GM19351 (cell line): ENCODE data around the gene TBC1D8B.
"Not testable (repeated sequence)": the region's sequence is repeated elsewhere in the genome, so short reads cannot be mapped to it uniquely, and the experiment has no call there.

ENCODE experiments used
- ATAC-seq: cut with Tn5 transposase; IDR thresholded peaks from one replicate; pipeline ENCODE4 v1.9.1; 2021; ENCODE audit warnings: mild to moderate bottlenecking, moderate library complexity; ENCODE audit not compliant: unreplicated experiment

TBC1D8B gene

GRCh38 chrX:106802388-106803275, at the start of gene TBC1D8B:
TBC1D8B (plus strand) TSS chrX:106802673; CDS start chrX:106802854, 181 bp downstream.
- ATAC-seq = peak; percentile 95

GRCh38 chrX:106769288-106769687, 33.2 kb upstream of the TBC1D8B start:
- not testable (repeated sequence) for ATAC-seq

DNA sequence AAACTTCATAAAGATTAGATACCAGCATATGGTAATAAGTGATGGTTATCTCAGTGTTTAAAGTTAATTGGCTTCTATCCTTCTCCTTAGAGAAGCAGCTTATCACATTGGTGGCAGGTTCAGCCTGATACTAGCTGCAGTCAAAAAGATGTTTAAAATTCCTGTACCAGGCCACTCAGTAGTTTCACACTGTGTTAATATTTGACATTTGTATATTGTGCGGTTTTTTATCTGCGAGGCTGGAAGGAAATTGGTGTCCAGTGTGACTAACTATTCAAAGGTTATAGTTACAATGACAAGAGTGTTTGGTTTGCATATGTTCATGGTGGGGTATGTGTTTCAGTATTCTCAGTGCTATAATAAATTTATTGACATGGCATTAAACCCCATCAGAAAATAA, 27.5 kb upstream of the TBC1D8B start:
- no peak for ATAC-seq

GRCh38 chrX:106780264-106780663, 22.2 kb upstream of the TBC1D8B start:
- ATAC-seq = no peak

- ATAC-seq = no peak
Measured at GRCh38 chrX:106780664-106781377, 21.7 kb upstream of the TBC1D8B start.

- ATAC-seq = no peak
Measured at GRCh38 chrX:106783716-106784115, 18.8 kb upstream of the TBC1D8B start.

DNA sequence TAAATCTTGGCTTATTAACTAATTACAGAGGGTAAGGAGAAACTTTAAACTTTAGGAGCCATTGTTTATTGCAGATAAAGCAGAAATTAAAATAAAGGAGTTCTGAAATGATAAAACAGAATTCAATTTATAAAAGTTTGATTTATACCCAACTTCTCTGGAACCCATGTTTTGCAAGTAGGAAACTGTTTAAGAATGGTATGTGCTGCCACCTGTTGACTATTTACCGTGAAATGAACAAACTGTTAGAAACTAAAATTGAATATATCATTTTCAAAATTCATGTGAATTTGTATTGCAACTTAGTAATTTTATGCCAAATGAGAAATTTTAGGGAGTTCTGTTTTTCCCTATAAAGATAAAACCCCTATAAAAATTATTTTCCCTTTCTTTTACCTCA, 11.0 kb upstream of the TBC1D8B start:
- no peak for ATAC-seq

- ATAC-seq = peak; percentile 26
Measured at GRCh38 chrX:106802063-106802387, 448 bp upstream of the TBC1D8B start.

DNA sequence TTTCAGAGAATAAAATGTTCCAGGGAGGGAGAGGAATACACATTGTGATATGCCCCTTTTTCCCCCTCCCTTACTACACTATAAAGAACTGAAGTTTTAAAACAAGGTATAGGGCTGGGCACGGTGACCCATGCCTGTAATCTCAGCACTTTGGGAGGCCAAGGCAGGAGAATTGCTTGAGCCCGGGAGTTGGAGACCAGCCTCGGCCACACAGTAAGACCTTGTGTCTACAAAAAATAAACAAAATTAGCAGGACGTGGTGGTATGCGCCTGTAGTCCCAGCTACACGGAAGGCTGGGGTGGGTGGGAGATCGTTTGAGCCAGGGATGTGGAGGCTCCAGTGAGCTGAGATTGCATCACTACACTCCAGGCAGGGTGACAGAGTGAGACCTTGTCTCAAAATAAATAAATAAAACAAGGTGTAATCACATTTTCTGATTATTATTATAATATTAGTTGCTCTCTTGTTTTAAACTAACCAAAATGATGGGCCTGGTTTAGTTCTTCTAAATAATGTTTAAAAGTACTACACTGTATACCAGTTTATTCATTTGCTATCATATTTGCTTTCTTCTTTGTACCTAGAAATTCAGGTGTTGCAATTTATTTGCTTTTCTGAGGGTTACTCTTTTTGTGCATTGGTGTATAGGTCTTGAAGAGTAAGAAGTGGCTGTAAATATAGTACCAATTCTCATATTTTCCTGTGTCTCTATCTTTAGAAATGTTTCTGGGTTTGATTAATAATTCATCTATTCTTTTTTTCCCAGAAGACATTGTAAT, 8.8 kb downstream of the TBC1D8B start:
- no peak for ATAC-seq

- ATAC-seq = not testable (repeated sequence)
Measured at GRCh38 chrX:106812930-106813329, 10.5 kb downstream of the TBC1D8B start.

- not testable (repeated sequence) for ATAC-seq
Measured at GRCh38 chrX:106814093-106814492, 11.6 kb downstream of the TBC1D8B start.

- ATAC-seq = peak; percentile 97
Measured at GRCh38 chrX:106862972-106863688, 60.7 kb downstream of the TBC1D8B start.

DNA sequence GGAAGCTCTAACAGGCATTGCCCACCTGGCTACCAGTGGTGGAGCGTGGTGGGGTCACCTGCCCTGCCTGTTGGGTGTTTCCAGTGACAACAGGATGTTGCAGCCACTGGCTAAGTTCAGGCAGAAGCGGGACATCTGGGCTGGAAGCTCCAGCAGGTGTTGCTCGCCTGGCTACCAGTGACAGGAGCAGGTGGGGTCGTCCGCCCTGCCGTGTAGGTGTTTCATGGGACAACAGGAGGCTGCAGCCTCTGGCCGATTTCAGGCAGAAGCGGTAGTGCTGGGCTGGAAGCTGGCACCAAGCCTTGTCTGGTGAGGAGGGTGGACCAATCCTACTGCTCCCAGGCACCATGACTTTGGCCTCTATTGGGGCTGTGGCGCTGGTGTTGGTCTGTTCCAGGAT, 61.2 kb downstream of the TBC1D8B start:
- ATAC-seq = no peak

DNA sequence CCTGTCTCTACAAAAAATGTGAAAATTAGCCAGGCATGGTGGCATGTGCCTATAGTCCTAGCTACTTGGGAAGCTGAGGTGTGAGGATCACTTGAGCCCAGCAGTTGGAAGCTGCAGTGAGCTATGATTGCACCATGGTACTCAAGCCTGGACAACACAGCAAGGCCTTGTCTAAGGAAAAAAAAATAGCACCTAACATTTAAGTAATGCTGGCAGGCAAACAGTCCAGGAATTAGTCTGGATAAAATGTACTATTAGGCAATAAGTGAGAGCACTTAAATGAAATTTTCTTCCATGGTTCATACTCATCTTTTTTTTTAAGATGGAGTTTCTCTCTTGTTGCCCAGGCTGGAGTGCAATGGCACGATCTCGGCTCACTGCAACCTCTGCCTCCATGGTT, 70.3 kb downstream of the TBC1D8B start:
- not testable (repeated sequence) for ATAC-seq

DNA sequence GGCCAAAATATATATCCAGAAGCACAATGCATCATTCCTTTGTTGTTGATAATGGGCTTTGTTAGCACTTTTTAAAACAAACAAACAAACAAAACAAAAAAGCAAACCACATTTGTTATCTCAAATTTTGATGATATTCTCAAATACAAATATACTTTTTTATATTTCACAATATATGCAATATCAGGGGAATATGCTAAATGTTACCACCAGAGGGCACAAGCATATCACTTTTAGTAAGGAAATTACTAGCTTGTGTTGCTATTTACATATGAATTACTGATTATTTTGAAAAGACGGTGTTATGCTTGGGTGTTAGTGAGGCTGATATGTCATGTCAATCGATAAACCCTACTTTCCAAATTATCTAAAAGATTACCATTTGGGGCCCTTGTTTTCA, 71.6 kb downstream of the TBC1D8B start:
- ATAC-seq = no peak

- no peak for ATAC-seq
Measured at GRCh38 chrX:106875151-106875550, 72.7 kb downstream of the TBC1D8B start.

DNA sequence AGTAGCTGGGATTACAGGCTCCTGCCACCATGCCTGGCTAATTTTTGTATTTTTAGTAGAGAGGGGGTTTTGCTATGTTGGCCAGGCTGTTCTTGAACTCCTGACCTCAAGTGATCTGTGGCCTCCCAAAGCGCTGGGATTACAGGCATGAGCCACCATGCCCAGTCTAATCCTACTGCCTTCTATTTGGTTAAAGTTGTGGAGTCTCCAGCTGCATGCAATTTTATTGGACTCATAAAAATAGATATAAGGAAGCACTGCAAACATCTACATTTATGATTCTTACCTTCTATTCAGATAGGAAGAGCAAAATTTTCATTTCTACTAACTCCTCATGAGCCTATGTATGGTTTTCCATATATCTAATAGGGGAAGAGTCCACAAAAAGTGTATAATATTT, 87.0 kb downstream of the TBC1D8B start:
- ATAC-seq = no peak

DNA sequence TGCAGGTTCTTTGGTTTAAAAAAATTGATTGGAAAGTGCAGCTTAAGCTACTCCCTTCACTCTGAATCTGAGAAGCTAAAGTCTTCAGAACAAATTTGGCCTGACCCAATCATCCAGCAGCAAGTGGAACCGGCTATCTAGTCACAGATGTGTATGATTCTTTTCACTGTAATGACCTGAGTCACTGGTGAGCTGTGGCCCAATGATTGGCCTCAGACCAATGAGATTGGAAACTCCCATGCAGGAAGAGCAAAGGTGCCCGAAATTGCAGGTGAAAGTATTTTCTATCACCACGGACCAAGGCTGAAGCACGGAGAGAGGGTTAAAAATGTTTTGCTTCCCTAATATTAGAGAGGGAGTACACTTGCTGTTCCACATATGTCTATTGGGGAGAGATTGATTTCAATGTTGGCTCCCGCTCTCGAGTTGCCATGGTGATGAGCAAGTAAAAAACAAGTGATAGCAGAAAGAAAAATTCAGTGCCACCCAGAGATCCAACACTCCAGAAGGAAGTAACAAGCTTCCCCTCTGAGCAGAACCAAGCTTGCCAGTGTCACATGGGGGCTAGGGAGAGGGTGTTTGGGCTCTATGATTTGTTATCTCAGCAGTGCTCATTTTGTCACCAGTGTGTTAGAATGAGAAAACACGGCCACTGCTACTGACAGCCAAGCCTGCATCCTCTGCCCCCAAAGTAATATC, 89.4 kb downstream of the TBC1D8B start:
- no peak for ATAC-seq

GRCh38 chrX:106894392-106894909, 92.0 kb downstream of the TBC1D8B start:
- peak; percentile 88 for ATAC-seq

DNA sequence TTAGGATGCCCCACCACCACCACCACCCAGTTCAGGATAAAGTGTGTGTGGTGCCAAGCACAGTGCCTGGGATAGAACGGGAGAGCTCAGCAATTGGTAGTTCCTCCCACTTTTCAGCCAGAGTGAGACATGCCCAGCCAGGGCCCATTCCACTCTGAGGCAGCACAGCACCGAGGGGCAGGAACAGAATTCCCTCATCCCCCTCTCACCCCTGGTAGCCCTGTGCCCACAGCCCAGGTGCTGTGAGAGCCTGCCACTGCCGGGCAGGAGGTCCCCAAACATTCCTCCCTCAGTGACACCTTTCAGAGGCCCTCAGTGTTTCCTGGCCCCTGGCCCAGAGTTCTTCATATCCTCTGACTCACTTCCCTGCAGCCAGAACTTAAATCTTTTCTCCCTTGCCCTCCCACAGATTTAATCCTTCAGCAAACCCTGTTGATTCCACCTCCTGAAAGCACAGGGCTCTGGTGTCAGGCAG, 92.5 kb downstream of the TBC1D8B start:
- no peak for ATAC-seq
